PC-9 (cell line): ENCODE results near the gene PRIMA1. TPM values are rescaled to one million over a fixed set of nuclear protein-coding genes. Genes with fewer than 3 reads are reported as not detected.

Experiments used
- BruUV-seq: library from RNA; stranded (reverse); fragments of 400-500 nt; replicated peaks from 2 replicates; lab custom pipeline; 2021; lab: Mats Ljungman, UMichigan
- CTCF ChIA-PET: fragments of 300-600 bp; sonication (Branson Sonifier 250); formaldehyde crosslinking; loops from one replicate; lab custom pipeline; 2022; ENCODE audit warnings: antibody characterized with exemption; lab: Charles Lee
- POLR2A ChIA-PET: fragments of 300-600 bp; sonication (Branson Sonifier 250); formaldehyde crosslinking; loops from one replicate; lab custom pipeline; 2022; ENCODE audit warnings: antibody characterized with exemption; ENCODE audit not compliant: unreplicated experiment; lab: Charles Lee
- DNase-seq, 2 experiments: peaks; one replicate each; pipeline versions ENCODE4 v3.0.0 to v3.0.0-alpha.2; 2015 to 2022; ENCODE audit warnings: mixed read lengths in 1 of 2
- H2AFZ ChIP-seq: fragments of 200-600 bp; sonication (generic); 2 replicates; pipeline ENCODE4 v1.8.1; 2017; ENCODE audit warnings: antibody characterized with exemption
- H3F3A ChIP-seq: fragments of 200-600 bp; sonication (generic); 2 replicates; pipeline ENCODE4 v1.8.1; 2017; ENCODE audit warnings: antibody characterized with exemption, mild to moderate bottlenecking, low read depth; ENCODE audit not compliant: insufficient read depth
- H3K27ac ChIP-seq: fragments of 200-600 bp; sonication (generic); 2 replicates; pipeline ENCODE4 v1.6.1; 2016; ENCODE audit warnings: mixed run types
- H3K27me3 ChIP-seq: fragments of 200-600 bp; sonication (generic); 2 replicates; pipeline ENCODE4 v1.6.1; 2016; ENCODE audit warnings: low read depth, mixed run types; ENCODE audit not compliant: insufficient read depth
- H3K36me3 ChIP-seq: fragments of 200-600 bp; sonication (generic); 2 replicates; pipeline ENCODE4 v1.6.1; 2016; ENCODE audit warnings: low read depth, mixed run types
- H3K4me1 ChIP-seq: fragments of 200-600 bp; sonication (generic); replicated peaks from 2 replicates; pipeline ENCODE4 v1.6.1; 2016; ENCODE audit warnings: mixed run types; ENCODE audit not compliant: insufficient read depth
- H3K4me2 ChIP-seq: fragments of 200-600 bp; sonication (generic); 2 replicates; pipeline ENCODE4 v1.6.1; 2017; ENCODE audit warnings: mixed run types
- H3K4me3 ChIP-seq: fragments of 200-600 bp; sonication (generic); 2 replicates; pipeline ENCODE4 v1.6.1; 2016; ENCODE audit warnings: mixed run types
- H3K79me2 ChIP-seq: fragments of 200-600 bp; sonication (generic); 2 replicates; pipeline ENCODE4 v1.6.1; 2017; ENCODE audit warnings: low read depth, mixed run types
- H3K9me2 ChIP-seq: fragments of 200-600 bp; sonication (generic); 2 replicates; pipeline ENCODE4 v1.8.1; 2017; ENCODE audit warnings: mild to moderate bottlenecking; ENCODE audit not compliant: insufficient read depth
- H3K9me3 ChIP-seq: fragments of 200-600 bp; sonication (generic); 2 replicates; pipeline ENCODE4 v1.8.1; 2016; ENCODE audit warnings: low read depth; ENCODE audit not compliant: insufficient read depth
- H4K20me1 ChIP-seq: fragments of 200-600 bp; sonication (generic); 2 replicates; pipeline ENCODE4 v1.8.1; 2017; ENCODE audit not compliant: insufficient read depth
- CTCF ChIP-seq: fragments of 200-600 bp; sonication (generic); conservative IDR thresholded peaks from 2 replicates; pipeline ENCODE4 v1.6.1; 2017; ENCODE audit warnings: mixed run types, antibody characterized with exemption, mild to moderate bottlenecking, moderate library complexity
- EZH2 ChIP-seq: fragments of 200-600 bp; sonication (generic); IDR thresholded peaks from 2 replicates; pipeline ENCODE4 v1.8.0; 2017; ENCODE audit warnings: antibody characterized with exemption, low read depth
- intact Hi-C: fragments of 100-400 bp; cut with micrococcal nuclease; formaldehyde crosslinking; loops from one replicate; pipeline ENCODE4 v1.10.0; 2022; ENCODE audit not compliant: unreplicated experiment
- total RNA-seq: library from RNA; stranded (reverse); gene quantifications from 2 replicates; pipeline ENCODE4 v1.2.3, GENCODE V29; 2021

Gene PRIMA1
- total RNA-seq, 1 experiment from 2014 or later: not detected

GRCh38 chr14:93797536-93797935, 9.3 kb upstream of the PRIMA1 start:
- Histone ChIP-seq H3K4me2 (no peak overlapping the region), H2AFZ (no peak overlapping the region), H3K9me3 (no peaks in the 10 kb centered on the region), H3K4me1 (no peaks in the 10 kb centered on the region), H3K36me3 (no peaks in the 10 kb centered on the region), H3K9me2 (no peaks in the 10 kb centered on the region), H3K27ac (no peak overlapping the region), H3K4me3 (no peak overlapping the region), H3F3A (no peaks in the 10 kb centered on the region), H3K79me2 (no peaks in the 10 kb centered on the region), H3K27me3 (peaks cover 25% of the 10 kb centered on the region), H4K20me1 (no peaks in the 10 kb centered on the region)
- CTCF ChIA-PET: no interaction called here
- POLR2A ChIA-PET: no interaction called here
- BruUV-seq: no TSS peak
- intact Hi-C loops: no loop called here
- TF ChIP-seq CTCF (no peak), EZH2 (no peak)
- DNase-seq: no peak

- H3K36me3 ChIP-seq: no peaks in the 10 kb centered on the region
- no peaks in the 10 kb centered on the region for H3K79me2 ChIP-seq
- no peaks in the 10 kb centered on the region for H3K9me3 ChIP-seq
- intact Hi-C loops: no loop called here
- no peak overlapping the region for H2AFZ ChIP-seq
- BruUV-seq: no TSS peak
- peaks cover 29% of the 10 kb centered on the region for H3K27me3 ChIP-seq
- H3K4me3 ChIP-seq: no peak overlapping the region
- POLR2A ChIA-PET: no interaction called here
- no peak for DNase-seq
- no peaks in the 10 kb centered on the region for H3F3A ChIP-seq
- no peaks in the 10 kb centered on the region for H3K9me2 ChIP-seq
- no peaks in the 10 kb centered on the region for H4K20me1 ChIP-seq
- H3K4me2 ChIP-seq: no peak overlapping the region
- no peaks in the 10 kb centered on the region for H3K4me1 ChIP-seq
- CTCF ChIA-PET: no interaction called here
- no peak for TF ChIP-seq EZH2
- no peak for TF ChIP-seq CTCF
- H3K27ac ChIP-seq: no peak overlapping the region
These were observed 8.8 kb upstream of the PRIMA1 start for GRCh38 chr14:93797071-93797470.

- H3K27ac ChIP-seq: no peak overlapping the region
- H4K20me1 ChIP-seq: no peaks in the 10 kb centered on the region
- H3K27me3 ChIP-seq: peaks cover 50% of the 10 kb centered on the region
- H3K79me2 ChIP-seq: no peaks in the 10 kb centered on the region
- POLR2A ChIA-PET: no interaction called here
- intact Hi-C loops: no loop called here
- H3K9me3 ChIP-seq: no peaks in the 10 kb centered on the region
- H3K4me1 ChIP-seq: no peaks in the 10 kb centered on the region
- H3K4me3 ChIP-seq: no peak overlapping the region
- no peaks in the 10 kb centered on the region for H3K9me2 ChIP-seq
- BruUV-seq: no TSS peak
- H3F3A ChIP-seq: no peaks in the 10 kb centered on the region
- CTCF ChIA-PET: no interaction called here
- no peak overlapping the region for H3K4me2 ChIP-seq
- TF ChIP-seq EZH2 (no peak), CTCF (no peak)
- DNase-seq: no peak
- H3K36me3 ChIP-seq: no peaks in the 10 kb centered on the region
- H2AFZ ChIP-seq: no peak overlapping the region
These were observed 6.5 kb upstream of the PRIMA1 start for GRCh38 chr14:93794756-93795155.
